Neural crest cell (in vitro differentiated cells): Measurements from ENCODE around the gene MPHOSPH10. TPM values are rescaled to one million over a fixed set of nuclear protein-coding genes. Genes with fewer than 3 reads are reported as not detected.
"Not testable (repeated sequence)": the region's sequence is repeated elsewhere in the genome, so short reads cannot be mapped to it uniquely, and the experiment has no call there.

ENCODE experiments used
- DNase-seq: peaks from one replicate; pipeline ENCODE4 v3.0.0; 2021; ENCODE audit warnings: low read depth, mixed read lengths, low spot score
- H3K27ac Mint-ChIP-seq: one replicate; pipeline ENCODE4 v1.8.0; 2021; ENCODE audit warnings: mild to moderate bottlenecking, mixed read lengths; ENCODE audit not compliant: unreplicated experiment
- H3K27me3 Mint-ChIP-seq: 2 replicates; pipeline ENCODE4 v1.8.0; 2021; ENCODE audit warnings: low read depth, mild to moderate bottlenecking, mixed read lengths
- H3K36me3 Mint-ChIP-seq: 2 replicates; pipeline ENCODE4 v1.8.0; 2021; ENCODE audit warnings: low read depth, mild to moderate bottlenecking, mixed read lengths
- H3K4me1 Mint-ChIP-seq: 2 replicates; pipeline ENCODE4 v1.8.0; 2021; ENCODE audit warnings: mixed read lengths
- H3K4me3 Mint-ChIP-seq: one replicate; pipeline ENCODE4 v1.8.0; 2021; ENCODE audit warnings: mild to moderate bottlenecking, mixed read lengths
- H3K9me3 Mint-ChIP-seq: 2 replicates; pipeline ENCODE4 v1.8.0; 2021; ENCODE audit warnings: mixed read lengths
- total RNA-seq: library from RNA; stranded (reverse); gene quantifications from 2 replicates; pipeline ENCODE4 v1.2.1, GENCODE V29; 2021
- TF ChIP-seq, protein P1 (sequence below): fragments of 200-600 bp; sonication (generic); conservative IDR thresholded peaks from 2 replicates; pipeline ENCODE4 v1.5.0; 2021; ENCODE audit warnings: antibody characterized with exemption, mild to moderate bottlenecking

MPHOSPH10 gene
- total RNA-seq, 1 donor from 2014 or later: 41.7 TPM

DNA sequence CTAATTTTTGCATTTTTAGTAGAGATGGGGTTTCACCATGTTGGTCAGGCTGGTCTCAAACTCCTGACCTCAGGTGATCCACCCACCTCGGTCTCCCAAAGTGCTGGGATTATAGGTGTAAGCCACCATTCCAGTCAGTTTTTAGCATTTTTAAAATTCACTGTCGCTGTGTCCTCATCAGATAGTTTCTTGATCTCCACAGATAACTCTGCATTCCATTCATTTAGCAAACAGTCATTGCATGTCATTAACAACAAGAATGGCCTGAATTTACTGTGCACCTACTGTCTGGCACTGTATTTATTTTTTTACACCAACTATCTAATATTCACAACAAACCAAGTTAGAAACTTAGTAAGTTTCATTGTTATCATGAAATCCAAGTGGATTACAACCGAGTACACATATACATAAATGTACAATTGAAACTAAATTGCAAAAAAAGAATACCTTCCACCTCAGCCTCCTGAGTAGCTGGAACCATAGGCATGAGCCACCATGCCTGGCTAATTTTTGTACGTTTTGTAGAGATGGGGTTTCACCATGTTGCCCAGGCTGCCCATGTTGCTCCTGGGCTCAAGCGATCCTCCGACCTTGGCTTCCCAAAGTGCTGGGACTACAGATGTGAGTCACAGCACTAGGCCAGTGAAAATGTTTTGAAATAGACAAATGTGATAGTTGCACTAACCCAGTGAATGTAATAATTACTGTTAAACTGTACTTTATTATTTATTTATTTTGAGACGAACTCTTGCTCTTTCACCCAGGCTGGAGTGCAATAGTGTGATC is 4.7 kb upstream of the MPHOSPH10 start:
- Mint-ChIP-seq H3K4me3 (no peak overlapping the region), H3K9me3 (no peaks in the 10 kb centered on the region), H3K36me3 (peaks cover 3% of the 10 kb centered on the region), H3K27me3 (no peaks in the 10 kb centered on the region), H3K4me1 (peaks cover 15% of the 10 kb centered on the region), H3K27ac (no peak overlapping the region)
- DNase-seq: no peak
- TF ChIP-seq, protein P1, sequence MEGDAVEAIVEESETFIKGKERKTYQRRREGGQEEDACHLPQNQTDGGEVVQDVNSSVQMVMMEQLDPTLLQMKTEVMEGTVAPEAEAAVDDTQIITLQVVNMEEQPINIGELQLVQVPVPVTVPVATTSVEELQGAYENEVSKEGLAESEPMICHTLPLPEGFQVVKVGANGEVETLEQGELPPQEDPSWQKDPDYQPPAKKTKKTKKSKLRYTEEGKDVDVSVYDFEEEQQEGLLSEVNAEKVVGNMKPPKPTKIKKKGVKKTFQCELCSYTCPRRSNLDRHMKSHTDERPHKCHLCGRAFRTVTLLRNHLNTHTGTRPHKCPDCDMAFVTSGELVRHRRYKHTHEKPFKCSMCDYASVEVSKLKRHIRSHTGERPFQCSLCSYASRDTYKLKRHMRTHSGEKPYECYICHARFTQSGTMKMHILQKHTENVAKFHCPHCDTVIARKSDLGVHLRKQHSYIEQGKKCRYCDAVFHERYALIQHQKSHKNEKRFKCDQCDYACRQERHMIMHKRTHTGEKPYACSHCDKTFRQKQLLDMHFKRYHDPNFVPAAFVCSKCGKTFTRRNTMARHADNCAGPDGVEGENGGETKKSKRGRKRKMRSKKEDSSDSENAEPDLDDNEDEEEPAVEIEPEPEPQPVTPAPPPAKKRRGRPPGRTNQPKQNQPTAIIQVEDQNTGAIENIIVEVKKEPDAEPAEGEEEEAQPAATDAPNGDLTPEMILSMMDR: no peak

DNA sequence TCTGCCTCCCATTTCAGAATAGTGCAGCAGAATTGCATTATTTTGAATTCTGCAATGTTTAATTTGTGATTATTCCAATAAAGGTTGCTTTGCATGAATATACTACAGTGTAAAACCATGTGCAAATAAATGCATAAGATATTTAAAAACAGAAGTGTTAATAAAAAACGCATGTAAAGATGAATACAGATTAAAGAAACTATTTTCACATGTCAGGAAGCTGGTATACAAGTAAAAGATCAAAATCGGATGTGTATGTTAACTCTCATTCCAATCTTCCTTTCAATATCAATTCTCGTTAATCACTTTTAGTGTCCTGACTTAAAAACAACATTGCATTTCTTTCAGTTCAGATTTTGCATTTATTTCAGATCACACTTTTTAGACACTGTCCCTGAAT is 3.5 kb upstream of the MPHOSPH10 start:
- H3K27ac Mint-ChIP-seq: no peak overlapping the region
- TF ChIP-seq, protein P1: no peak
- peaks cover 3% of the 10 kb centered on the region for H3K36me3 Mint-ChIP-seq
- no peaks in the 10 kb centered on the region for H3K9me3 Mint-ChIP-seq
- peaks cover 15% of the 10 kb centered on the region for H3K4me1 Mint-ChIP-seq
- DNase-seq: no peak
- H3K27me3 Mint-ChIP-seq: no peaks in the 10 kb centered on the region
- peak overlapping the region; percentile 25 for H3K4me3 Mint-ChIP-seq

DNA sequence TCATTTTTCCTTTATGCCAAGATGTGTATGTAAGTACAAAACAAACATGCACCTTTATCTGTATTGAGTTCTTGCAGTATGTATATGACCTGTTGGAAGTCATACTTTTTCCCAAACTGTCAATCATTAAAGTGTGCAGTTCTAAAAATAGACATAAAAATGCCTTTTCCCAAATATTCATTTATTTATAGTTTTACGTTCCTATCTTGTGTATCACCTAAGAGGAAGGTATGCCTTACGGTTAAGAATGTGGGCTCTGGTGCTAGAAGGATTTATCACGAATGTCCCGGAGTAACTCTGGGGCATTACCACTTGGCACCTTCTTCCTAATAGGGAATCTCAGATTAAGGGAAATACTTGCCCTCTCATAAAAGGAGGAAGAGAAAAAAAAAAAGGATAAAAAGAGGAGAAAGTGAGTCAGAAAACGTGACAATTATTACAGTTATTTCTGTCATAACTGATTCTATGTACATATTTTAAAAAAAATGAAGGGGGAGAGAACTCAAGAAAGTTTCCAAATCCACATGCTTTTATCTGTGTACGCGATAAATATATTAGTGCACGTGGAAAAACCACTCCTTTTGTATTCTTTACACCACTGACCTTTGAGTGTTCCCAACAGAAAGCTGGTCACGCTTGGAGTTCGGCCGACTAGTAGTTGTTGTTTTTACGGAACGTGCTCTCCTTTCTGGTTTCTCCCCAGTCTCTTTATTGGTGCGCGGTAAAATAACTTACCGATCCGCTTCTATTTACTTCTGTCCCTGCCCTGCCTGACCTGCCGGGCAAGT is 1.1 kb upstream of the MPHOSPH10 start:
- Mint-ChIP-seq H3K9me3 (no peaks in the 10 kb centered on the region), H3K36me3 (no peaks in the 10 kb centered on the region), H3K27me3 (no peaks in the 10 kb centered on the region), H3K4me3 (no peak overlapping the region), H3K27ac (peak overlapping the region; percentile 96), H3K4me1 (peaks cover 15% of the 10 kb centered on the region)
- TF ChIP-seq, protein P1: no peak
- DNase-seq: no peak

- DNase-seq: no peak
- Mint-ChIP-seq H3K4me3 (no peak overlapping the region), H3K27me3 (no peaks in the 10 kb centered on the region), H3K9me3 (no peaks in the 10 kb centered on the region), H3K27ac (peak overlapping the region; percentile 96), H3K36me3 (no peaks in the 10 kb centered on the region), H3K4me1 (peaks cover 15% of the 10 kb centered on the region)
- TF ChIP-seq, protein P1: no peak
Observed at GRCh38 chr2:71129902-71130151, 607 bp upstream of the MPHOSPH10 start.

DNA sequence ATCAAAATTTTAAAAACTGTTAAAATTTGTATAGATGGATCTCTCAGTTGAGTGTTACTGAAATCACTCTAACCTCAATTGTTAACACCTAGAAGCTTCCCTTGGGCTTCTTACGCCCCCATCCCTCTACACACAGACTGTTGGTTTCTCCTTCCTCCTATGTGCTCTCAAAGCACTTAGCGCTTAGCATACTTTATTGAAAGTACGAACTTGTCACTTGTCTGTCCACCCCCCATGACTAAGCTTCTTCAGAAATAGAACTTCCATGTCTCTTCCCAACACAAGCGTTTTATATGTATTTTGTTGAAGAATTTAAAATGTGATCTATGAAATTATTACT is 441 bp downstream of the MPHOSPH10 start:
- DNase-seq: no peak
- H3K9me3 Mint-ChIP-seq: no peaks in the 10 kb centered on the region
- H3K36me3 Mint-ChIP-seq: no peaks in the 10 kb centered on the region
- H3K4me3 Mint-ChIP-seq: no peak overlapping the region
- peaks cover 15% of the 10 kb centered on the region for H3K4me1 Mint-ChIP-seq
- H3K27ac Mint-ChIP-seq: no peak overlapping the region
- H3K27me3 Mint-ChIP-seq: no peaks in the 10 kb centered on the region
- TF ChIP-seq, protein P1: no peak

- H3K27ac Mint-ChIP-seq, H3K27me3 Mint-ChIP-seq: not testable (repeated sequence)
Observed at GRCh38 chr2:71131387-71132166, 1.1 kb downstream of the MPHOSPH10 start.

More at GRCh38 chr2:71131387-71132166, 1.1 kb downstream of the MPHOSPH10 start:
- not testable (repeated sequence) for H3K4me3 Mint-ChIP-seq, DNase-seq, H3K9me3 Mint-ChIP-seq, H3K36me3 Mint-ChIP-seq
- peaks cover 15% of the 10 kb centered on the region for H3K4me1 Mint-ChIP-seq
